BE2C (cell line): ENCODE measurements around the gene PDHB.

Source experiments
- DNase-seq: peaks from one replicate; pipeline ENCODE4 v3.0.0-alpha.2; 2020
- H3K27me3 ChIP-seq: fragments of 250-450 bp; sonication (Bioruptor Pico); 2 replicates; pipeline ENCODE4 v1.5.1; 2020; ENCODE audit warnings: mild to moderate bottlenecking
- H3K36me3 ChIP-seq: fragments of 250-450 bp; sonication (Bioruptor Pico); 2 replicates; pipeline ENCODE4 v1.5.1; 2020; ENCODE audit warnings: mild to moderate bottlenecking
- H3K4me1 ChIP-seq: fragments of 250-450 bp; sonication (Bioruptor Pico); 2 replicates; pipeline ENCODE4 v1.5.1; 2020
- H3K4me3 ChIP-seq: 2 replicates; pipeline ENCODE4 v1.5.1; 2011; ENCODE audit warnings: low read depth, low read length
- H3K9me3 ChIP-seq: fragments of 250-450 bp; sonication (Bioruptor Pico); 2 replicates; pipeline ENCODE4 v1.5.1; 2020
- TF ChIP-seq, protein P1 (sequence below): IDR thresholded peaks from 2 replicates; pipeline ENCODE4 v1.5.1; 2012; ENCODE audit warnings: mild to moderate bottlenecking, low read depth, low read length

Gene PDHB

DNA sequence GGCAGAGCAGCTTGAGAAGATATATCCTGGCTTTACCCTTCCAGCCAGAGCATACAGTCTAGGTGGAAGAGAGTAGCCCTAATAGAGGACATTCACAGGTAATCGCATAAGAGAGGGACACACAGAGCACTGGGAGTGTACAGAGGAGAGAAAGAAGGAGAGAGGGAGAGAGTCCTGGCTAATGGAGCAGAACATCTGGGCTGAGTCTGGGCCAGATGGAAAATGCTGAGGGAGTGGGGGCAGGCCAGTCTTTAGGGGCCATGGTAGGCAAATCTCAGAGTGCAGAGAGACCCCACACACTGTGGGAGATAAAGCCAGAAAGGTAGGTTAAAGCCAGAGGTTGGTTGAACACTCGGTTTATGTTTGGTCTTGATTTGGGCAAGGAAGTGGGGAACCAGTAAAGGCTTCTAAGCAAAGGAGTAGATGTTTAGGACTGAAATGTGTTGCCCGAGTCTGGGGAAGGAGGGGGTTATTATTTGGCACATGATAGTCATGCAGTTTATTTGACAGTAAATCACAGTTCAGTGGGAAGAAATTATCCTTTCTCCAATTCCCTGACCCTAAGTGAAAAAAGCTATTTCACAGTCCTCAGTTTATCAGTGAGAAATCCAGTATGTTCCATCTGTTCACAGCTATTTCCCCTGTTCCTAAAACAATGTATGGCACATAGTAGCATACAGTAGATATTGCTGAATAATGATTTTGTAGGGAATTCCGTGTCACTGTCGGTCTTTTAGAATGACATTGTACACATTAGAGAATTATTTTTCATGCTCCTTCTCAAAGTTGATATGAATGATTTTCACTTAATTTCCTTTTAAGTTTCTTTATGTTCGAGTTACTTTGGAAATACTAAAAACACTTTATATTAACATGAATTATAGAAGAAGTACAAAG lies 45.7 kb downstream of the PDHB start:
- TF ChIP-seq, protein P1, sequence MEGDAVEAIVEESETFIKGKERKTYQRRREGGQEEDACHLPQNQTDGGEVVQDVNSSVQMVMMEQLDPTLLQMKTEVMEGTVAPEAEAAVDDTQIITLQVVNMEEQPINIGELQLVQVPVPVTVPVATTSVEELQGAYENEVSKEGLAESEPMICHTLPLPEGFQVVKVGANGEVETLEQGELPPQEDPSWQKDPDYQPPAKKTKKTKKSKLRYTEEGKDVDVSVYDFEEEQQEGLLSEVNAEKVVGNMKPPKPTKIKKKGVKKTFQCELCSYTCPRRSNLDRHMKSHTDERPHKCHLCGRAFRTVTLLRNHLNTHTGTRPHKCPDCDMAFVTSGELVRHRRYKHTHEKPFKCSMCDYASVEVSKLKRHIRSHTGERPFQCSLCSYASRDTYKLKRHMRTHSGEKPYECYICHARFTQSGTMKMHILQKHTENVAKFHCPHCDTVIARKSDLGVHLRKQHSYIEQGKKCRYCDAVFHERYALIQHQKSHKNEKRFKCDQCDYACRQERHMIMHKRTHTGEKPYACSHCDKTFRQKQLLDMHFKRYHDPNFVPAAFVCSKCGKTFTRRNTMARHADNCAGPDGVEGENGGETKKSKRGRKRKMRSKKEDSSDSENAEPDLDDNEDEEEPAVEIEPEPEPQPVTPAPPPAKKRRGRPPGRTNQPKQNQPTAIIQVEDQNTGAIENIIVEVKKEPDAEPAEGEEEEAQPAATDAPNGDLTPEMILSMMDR = no peak
- no peaks in the 10 kb centered on the region for H3K27me3 ChIP-seq
- no peak overlapping the region for H3K4me3 ChIP-seq
- H3K36me3 ChIP-seq = no peaks in the 10 kb centered on the region
- no peak for DNase-seq
- no peaks in the 10 kb centered on the region for H3K4me1 ChIP-seq
- no peaks in the 10 kb centered on the region for H3K9me3 ChIP-seq

DNA sequence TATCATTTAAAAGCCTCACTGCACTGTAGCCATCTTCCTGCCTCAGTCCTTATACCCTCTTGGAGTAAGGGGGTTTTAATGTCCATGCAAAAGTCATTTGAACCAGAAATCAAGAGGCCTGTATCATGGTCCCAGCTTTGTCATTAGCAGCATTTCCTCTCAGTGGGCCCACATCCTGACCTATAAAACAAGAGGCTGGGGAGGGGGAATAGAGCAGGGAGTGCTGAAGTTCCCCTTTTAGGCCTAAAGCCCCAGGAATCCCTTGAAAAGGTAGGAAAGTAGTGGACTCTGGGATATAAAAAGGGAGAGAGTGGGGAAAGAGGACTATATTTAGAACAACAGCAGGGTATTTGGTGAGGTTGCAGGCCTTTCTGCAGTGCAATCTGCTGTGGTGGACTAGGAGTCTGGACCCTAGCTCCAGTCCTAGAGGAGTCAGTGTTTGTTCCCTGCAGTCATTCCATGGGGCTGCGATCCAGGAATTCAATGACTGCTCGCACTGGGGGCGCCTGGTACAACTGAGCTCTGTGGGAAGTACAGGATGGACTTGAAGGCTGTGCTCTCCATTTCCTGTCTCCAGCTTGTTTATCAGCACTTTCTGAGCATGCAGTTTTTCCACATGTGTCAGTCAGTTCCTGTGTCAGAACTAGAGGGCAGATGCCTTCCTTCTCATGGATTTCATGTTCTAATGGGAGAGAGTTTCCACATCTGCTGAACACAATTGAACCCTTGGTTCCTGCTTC lies 46.8 kb downstream of the PDHB start:
- DNase-seq = no peak
- no peaks in the 10 kb centered on the region for H3K4me1 ChIP-seq
- no peak overlapping the region for H3K4me3 ChIP-seq

DNA sequence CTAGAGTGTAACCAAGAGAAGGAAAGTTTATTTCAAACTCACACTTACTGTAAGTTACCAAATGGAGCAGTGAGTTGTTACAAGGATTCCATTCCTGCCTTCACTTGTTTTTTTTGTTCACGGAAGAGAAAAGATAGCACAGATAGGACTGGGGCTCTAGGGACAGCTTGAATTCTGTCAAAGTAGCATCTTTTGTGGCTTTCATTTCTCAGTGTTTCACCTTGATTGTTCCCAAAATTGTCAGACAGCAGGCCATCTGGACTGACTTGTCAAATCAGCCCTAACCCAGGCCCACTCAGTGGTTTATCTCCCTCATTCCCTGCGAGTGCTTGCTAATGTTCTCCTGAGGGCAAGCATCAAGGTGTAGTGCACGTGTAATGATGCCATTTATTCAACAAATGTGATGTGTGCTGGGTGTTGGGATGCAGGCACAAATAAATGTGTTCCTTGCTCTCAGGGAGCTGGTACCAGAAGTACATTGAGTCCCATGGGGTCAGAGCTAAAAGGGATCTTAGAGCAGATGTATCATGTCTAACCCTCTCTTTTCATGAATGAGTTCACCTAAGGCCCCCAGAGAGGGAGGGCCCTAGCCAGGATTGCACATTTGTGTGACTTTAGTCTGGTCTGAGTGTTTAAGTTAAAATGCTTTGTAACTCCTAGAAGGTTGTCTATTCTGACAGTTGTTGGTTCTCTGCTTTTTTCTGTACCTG lies 49.1 kb downstream of the PDHB start:
- no peak for DNase-seq
- Histone ChIP-seq H3K27me3 (no peaks in the 10 kb centered on the region), H3K4me3 (no peak overlapping the region), H3K4me1 (no peaks in the 10 kb centered on the region), H3K9me3 (no peaks in the 10 kb centered on the region), H3K36me3 (no peaks in the 10 kb centered on the region)
- TF ChIP-seq, protein P1 = no peak

More for the DNA sequence above, 46.8 kb downstream of the PDHB start:
- Histone ChIP-seq H3K9me3 (no peaks in the 10 kb centered on the region), H3K36me3 (no peaks in the 10 kb centered on the region), H3K27me3 (no peaks in the 10 kb centered on the region)
- TF ChIP-seq, protein P1 = no peak

DNA sequence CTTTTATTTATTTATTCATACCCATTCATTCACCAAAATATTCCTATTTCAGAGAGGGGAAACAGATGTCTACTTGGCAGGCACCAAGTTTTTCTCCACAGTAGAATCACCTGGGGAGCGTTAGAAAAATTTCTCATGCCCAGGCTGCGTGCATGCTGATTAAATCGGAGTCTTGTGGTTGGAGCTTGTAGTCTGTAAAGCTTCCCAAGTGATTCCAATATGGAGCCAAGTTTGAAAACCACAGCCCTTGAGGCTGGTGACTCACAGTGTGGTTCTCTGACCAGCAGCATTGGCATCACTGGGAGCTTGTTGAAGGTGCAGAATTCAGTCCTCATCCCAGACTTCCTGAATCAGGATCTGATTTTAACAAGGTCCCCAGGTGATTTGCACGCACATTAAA lies 49.7 kb downstream of the PDHB start:
- H3K4me3 ChIP-seq = no peak overlapping the region
- no peaks in the 10 kb centered on the region for H3K27me3 ChIP-seq
- no peaks in the 10 kb centered on the region for H3K9me3 ChIP-seq
- H3K4me1 ChIP-seq = no peaks in the 10 kb centered on the region
- no peaks in the 10 kb centered on the region for H3K36me3 ChIP-seq
- TF ChIP-seq, protein P1 = no peak
- DNase-seq = no peak

DNA sequence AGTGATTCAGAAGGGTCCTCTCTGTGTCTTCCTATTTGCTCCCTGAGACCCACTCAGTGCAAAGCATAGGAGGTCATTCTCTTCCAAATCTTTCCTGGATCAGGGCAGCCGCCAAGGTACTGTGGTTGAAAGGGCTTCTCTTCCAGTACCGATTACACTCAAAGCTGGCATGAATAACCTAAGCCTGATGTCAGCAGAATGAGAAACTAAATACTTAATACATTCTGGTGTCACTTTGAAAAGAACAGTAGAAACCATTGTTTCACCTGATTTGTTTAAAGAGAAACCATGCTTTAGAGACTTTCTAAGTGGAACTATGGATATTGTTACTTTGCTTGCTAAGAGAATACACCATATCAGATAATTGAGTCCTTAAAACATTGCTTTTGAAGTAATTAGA lies 50.2 kb downstream of the PDHB start:
- Histone ChIP-seq H3K36me3 (no peaks in the 10 kb centered on the region), H3K9me3 (no peaks in the 10 kb centered on the region), H3K4me1 (no peaks in the 10 kb centered on the region), H3K27me3 (no peaks in the 10 kb centered on the region), H3K4me3 (no peak overlapping the region)
- no peak for DNase-seq
- TF ChIP-seq, protein P1 = no peak
